AG04450 (cell line): ENCODE data around the gene SLC26A9. TPM values are rescaled to one million over a fixed set of nuclear protein-coding genes. Genes with fewer than 3 reads are reported as not detected.
A peak's percentile ranks its signal among the peaks of the same experiment; 100 is the strongest.

Experiments
- CTCF ChIA-PET: fragments of 300-600, 350-600 bp; formaldehyde crosslinking; extraction: SDS; loops from one replicate; lab custom pipeline; 2022; ENCODE audit warnings: antibody characterized with exemption, inconsistent platforms; lab: Charles Lee
- POLR2A ChIA-PET: fragments of 350-600 bp; formaldehyde crosslinking; extraction: SDS; loops from one replicate; lab custom pipeline; 2021; ENCODE audit warnings: antibody characterized with exemption, inconsistent platforms; lab: Yijun Ruan, JAX
- DNase-seq: peaks from one replicate; pipeline ENCODE4 v3.0.0-alpha.2; 2011; ENCODE audit warnings: low read depth, low spot score
- H3K27ac ChIP-seq: one replicate; pipeline ENCODE4 v1.5.1; 2012; ENCODE audit warnings: low read depth, low read length, control low read depth
- H3K27me3 ChIP-seq: one replicate; pipeline ENCODE4 v1.6.0; 2012; ENCODE audit warnings: low read length; ENCODE audit not compliant: control insufficient read depth, insufficient read depth
- H3K4me3 ChIP-seq: 2 replicates; pipeline ENCODE4 v1.5.1; 2011; ENCODE audit warnings: mild to moderate bottlenecking, low read depth, low read length, control low read depth
- H3K9me3 ChIP-seq: 2 replicates; pipeline ENCODE4 v1.5.1; 2012; ENCODE audit warnings: low read length; ENCODE audit not compliant: control insufficient read depth, insufficient read depth
- polyA plus RNA-seq: library from polyadenylated mRNA; depleted of rRNA; stranded (reverse); fragments of >200 nt; gene quantifications from 2 replicates; pipeline ENCODE4 v1.2.3, GENCODE V29; 2011
- TF ChIP-seq, protein P1 (sequence below): IDR thresholded peaks from 2 replicates; pipeline ENCODE4 v1.5.1; 2011; ENCODE audit warnings: low read depth, low read length, control low read depth, inconsistent platforms

Gene SLC26A9
- polyA plus RNA-seq, 1 experiment, result not detected

DNA sequence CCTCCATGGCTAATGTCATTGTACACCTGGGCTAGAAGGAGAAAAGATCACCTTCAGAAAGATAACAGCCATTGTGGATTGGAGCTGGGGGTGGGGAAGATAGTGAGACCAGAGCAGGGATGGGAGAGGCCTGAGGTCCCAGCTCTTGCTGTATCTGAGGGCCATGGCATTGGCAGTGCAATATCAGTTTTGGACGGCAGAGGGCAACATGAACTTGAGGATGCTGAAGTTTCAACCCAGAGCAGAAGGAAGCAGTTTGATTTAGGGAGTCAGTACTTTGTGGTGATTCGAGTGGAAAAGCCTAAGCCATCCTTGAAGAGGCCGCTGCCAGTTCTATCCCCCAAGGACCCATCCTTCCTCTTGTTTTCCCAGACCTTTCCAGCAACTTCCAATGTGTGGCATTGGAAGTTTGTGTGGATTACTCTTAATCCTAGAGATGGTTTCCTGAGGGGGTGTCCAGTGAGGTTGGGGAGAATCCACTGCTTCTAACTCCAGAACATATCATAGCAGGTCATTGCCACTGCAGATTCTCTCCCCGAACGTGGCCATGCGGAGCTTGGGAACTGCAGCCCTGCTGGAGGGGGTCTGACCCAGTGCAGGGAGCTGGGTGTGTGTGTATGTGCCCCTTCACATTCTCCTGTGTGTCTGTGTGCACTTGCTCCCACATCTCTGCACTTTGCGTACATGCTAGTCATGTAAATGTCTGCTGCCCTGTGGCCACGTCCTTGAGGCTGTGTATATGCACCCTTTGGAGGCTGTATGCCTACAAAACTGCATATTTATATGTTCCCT is 24.1 kb downstream of the SLC26A9 start:
- TF ChIP-seq, protein P1, sequence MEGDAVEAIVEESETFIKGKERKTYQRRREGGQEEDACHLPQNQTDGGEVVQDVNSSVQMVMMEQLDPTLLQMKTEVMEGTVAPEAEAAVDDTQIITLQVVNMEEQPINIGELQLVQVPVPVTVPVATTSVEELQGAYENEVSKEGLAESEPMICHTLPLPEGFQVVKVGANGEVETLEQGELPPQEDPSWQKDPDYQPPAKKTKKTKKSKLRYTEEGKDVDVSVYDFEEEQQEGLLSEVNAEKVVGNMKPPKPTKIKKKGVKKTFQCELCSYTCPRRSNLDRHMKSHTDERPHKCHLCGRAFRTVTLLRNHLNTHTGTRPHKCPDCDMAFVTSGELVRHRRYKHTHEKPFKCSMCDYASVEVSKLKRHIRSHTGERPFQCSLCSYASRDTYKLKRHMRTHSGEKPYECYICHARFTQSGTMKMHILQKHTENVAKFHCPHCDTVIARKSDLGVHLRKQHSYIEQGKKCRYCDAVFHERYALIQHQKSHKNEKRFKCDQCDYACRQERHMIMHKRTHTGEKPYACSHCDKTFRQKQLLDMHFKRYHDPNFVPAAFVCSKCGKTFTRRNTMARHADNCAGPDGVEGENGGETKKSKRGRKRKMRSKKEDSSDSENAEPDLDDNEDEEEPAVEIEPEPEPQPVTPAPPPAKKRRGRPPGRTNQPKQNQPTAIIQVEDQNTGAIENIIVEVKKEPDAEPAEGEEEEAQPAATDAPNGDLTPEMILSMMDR, result peak; percentile 93
- peaks cover 9% of the 10 kb centered on the region for H3K27me3 ChIP-seq
- CTCF ChIA-PET, result interaction anchor here (0.6 to 21.7 kb wide), 25 partner anchors 8 to 260 kb away, joined by 3 to 567 read pairs (median 4); partner anchors contain the start of genes PM20D1 and RAB7B
- no peak overlapping the region for H3K27ac ChIP-seq
- POLR2A ChIA-PET, result interaction anchor here (2.8 kb wide), 1 partner anchor 58 kb away, joined by 14 read pairs; no protein-coding TSS in a partner anchor
- no peaks in the 10 kb centered on the region for H3K9me3 ChIP-seq
- H3K4me3 ChIP-seq, result no peak overlapping the region
- peak; percentile 60 for DNase-seq

DNA sequence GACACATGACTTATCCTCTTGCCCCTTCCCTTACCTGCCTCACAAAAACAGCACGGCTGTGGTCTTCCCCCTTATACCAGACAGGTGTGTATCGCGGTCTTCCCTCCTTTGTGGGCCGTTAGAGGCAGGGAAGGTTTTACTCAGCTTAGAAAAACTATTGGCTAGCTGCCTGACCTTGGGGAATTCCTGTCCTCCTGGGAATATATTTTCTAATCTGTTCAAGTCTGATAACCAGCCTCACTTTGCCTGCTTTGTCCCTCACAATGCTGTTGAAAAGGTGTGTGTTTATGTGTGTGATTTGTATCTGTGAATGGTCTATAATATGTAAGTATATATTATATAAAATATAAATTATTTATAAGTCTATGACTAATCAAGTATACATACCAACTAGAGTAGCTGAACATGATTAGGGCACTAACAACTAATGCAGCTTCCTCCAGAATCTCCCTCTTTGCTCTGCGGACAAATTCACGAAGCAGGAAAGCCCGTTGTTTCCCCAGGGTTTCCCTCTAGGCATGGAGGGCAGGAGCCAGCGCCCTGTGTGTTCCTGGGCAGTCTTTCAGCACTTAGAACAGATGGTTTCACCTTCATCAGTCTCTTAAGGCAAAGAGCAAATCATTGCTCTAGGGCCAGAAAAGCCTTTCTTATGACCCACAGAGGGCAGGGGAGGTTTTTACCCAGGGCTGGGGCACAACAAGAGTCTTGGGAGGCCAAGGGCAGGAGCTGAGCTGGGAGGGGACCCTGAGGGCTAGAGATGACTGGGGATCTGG is 25.6 kb downstream of the SLC26A9 start:
- H3K27me3 ChIP-seq, result peaks cover 8% of the 10 kb centered on the region
- H3K4me3 ChIP-seq, result no peak overlapping the region
- H3K9me3 ChIP-seq, result no peaks in the 10 kb centered on the region
- no peak overlapping the region for H3K27ac ChIP-seq
- POLR2A ChIA-PET, result no interaction called here
- TF ChIP-seq, protein P1, result no peak
- no peak for DNase-seq
- CTCF ChIA-PET, result interaction anchor here (0.6 to 21.7 kb wide), 12 partner anchors 10 to 259 kb away, joined by 3 to 567 read pairs (median 6); no protein-coding TSS in a partner anchor

DNA sequence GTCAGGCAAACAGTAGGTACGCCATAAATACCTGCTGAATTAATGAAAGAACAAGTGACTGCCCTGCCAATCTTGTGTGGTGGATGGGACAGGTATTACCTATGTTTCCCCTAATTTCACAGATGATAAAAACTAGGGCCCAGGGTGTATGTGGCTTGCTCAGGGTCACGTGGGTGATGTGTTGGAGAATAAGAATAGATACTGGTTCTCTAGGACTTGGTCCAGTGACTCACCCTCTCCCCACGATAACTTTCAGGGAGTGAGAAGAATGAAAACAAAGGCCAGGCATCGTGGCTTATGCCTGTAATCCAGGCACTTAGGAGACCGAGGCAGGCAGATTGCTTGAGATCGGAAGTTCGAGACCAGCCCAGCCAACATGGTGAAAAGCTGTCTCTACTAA is 26.7 kb downstream of the SLC26A9 start:
- no peak overlapping the region for H3K4me3 ChIP-seq
- no peaks in the 10 kb centered on the region for H3K9me3 ChIP-seq
- CTCF ChIA-PET, result interaction anchor here (0.6 to 21.7 kb wide), 5 partner anchors 19 to 1881 kb away, joined by 3 to 567 read pairs (median 4); no protein-coding TSS in a partner anchor
- H3K27ac ChIP-seq, result no peak overlapping the region
- DNase-seq, result no peak
- TF ChIP-seq, protein P1, result no peak
- peaks cover 14% of the 10 kb centered on the region for H3K27me3 ChIP-seq
- POLR2A ChIA-PET, result no interaction called here

DNA sequence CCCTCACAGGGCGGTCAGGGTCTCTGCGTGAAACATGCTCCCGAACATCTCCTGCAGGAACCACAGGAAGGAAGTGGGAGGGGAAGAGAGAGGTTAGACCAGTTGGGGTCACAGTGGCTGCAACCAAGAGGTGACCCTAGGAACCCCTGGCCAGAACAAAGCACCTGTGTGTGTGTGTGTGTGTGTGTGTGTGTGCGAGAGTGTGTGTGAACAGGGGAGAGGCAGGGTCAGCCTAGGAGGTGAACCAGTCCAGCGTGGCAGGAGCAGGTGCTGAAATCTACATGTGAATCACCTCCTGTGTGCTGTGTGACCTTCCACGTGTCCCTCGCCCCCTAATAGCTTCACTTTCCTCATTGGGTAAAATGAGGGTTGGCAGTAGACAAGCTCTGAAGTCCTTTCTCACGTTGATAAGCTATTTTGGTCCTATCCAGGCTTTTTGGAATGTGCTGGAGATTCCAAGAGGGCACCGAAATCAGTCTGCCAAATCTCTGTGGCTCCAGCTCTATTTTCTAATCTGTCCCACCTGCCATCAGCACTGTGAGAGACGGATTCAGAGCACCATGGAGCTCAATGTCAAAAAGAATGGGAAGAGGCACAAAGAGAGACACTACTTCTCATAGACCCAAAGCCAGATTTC is 27.8 kb downstream of the SLC26A9 start:
- DNase-seq, result no peak
- Histone ChIP-seq H3K9me3 (no peaks in the 10 kb centered on the region), H3K4me3 (no peak overlapping the region), H3K27ac (no peak overlapping the region), H3K27me3 (peaks cover 16% of the 10 kb centered on the region)
- TF ChIP-seq, protein P1, result no peak
- POLR2A ChIA-PET, result no interaction called here
- CTCF ChIA-PET, result interaction anchor here (0.6 to 21.7 kb wide), 4 partner anchors 66 to 257 kb away, joined by 3 to 567 read pairs (median 4); no protein-coding TSS in a partner anchor
